Right ventricle myocardium superior (tissue), 1 donor: ENCODE results near the gene FABP6. TPM values are rescaled to one million over a fixed set of nuclear protein-coding genes. Genes with fewer than 3 reads are reported as not detected.
A peak's percentile ranks its signal among the peaks of the same experiment; 100 is the strongest.

ENCODE experiments used
- ATAC-seq: fragments of 200-7000 bp; cut with Tn5 transposase; one replicate; pipeline ENCODE4 v1.9.1; 2020; ENCODE audit warnings: mild to moderate bottlenecking; ENCODE audit not compliant: poor library complexity
- DNase-seq: peaks from one replicate; pipeline ENCODE4 v3.0.0-alpha.2; 2020
- intact Hi-C: fragments of 100-400 bp; cut with DNase I; formaldehyde crosslinking; loops from one replicate; pipeline ENCODE4 v1.11.2; 2022
- total RNA-seq: library from RNA; stranded (reverse); fragmentation: NEBNext Ultra II Directional; extraction: Animal tissue kit (Norgen Biotek cat#: 25700); gene quantifications from one replicate; pipeline ENCODE4 v1.2.1, GENCODE V29; 2021
- donor health status: DM: no; HTN: yes; CAD: no; lungs with severe emphysema.

The FABP6 gene
- total RNA-seq, 1 donor from 2014 or later, result 3.4 TPM

DNA sequence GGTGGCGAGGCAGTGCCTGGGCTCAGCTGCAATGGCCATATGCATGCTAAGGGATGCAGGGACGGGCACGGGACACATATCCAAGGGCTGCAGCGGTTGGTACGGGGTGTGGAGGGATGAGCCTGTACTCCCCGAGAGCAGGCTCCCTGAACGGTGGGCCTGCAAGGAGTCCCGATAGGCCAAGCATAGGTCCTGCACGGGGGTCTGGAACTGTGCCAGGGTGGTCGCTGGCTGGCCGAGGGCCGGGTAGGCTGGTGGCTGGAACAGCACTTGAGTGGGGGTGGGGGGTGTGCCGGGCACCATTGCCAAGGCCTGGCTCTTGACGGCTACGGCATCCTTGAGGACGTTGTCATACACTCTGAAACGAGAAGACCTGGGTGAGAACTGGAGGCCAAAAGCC is 24.1 kb downstream of the FABP6 start:
- no peak for ATAC-seq
- no peak for DNase-seq
- intact Hi-C loops, result no loop called here

DNA sequence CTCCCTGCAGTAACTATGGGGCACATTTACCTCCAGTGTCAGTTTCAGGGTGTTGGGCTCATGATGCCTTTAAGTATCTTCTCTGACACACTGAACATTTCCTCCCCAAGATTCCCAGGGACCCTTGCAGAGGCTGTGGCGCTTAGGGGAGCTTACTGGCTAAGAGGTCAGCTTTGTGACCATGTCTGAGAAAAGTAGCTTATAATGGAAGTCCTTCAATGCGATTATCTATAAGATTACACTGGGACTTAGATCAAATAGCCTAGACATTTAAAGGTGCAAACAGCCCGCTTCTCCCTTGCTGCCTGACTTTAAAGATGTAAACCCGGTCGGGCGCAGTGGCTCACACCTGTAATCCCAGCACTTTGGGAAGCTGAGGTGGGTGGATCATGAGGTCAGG is 25.4 kb downstream of the FABP6 start:
- intact Hi-C loops, result no loop called here
- no peak for ATAC-seq

DNA sequence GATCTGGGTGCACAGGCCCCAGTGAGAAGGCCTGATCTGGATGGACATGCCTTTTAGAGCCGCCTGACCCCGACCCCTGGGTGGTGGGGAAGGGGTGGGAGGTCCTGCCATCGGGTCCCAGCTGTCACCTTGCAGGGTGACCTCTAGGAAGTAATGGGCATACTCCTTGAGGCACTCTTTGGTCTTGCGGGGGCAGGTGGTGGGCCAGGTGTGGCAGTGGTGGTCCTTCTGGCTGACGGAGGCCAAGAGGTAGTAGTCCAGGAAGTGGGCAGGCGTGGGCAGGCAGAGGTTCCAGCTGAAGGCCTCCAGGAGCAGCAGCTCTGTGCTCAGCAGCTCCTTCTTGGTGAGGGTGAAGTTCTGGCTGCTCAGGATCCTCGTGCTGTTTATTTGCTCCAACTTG is 30.0 kb downstream of the FABP6 start:
- intact Hi-C loops, result no loop called here
- ATAC-seq (no peak), DNase-seq (no peak)

More for the DNA sequence above, 25.4 kb downstream of the FABP6 start:
- DNase-seq, result no peak

DNA sequence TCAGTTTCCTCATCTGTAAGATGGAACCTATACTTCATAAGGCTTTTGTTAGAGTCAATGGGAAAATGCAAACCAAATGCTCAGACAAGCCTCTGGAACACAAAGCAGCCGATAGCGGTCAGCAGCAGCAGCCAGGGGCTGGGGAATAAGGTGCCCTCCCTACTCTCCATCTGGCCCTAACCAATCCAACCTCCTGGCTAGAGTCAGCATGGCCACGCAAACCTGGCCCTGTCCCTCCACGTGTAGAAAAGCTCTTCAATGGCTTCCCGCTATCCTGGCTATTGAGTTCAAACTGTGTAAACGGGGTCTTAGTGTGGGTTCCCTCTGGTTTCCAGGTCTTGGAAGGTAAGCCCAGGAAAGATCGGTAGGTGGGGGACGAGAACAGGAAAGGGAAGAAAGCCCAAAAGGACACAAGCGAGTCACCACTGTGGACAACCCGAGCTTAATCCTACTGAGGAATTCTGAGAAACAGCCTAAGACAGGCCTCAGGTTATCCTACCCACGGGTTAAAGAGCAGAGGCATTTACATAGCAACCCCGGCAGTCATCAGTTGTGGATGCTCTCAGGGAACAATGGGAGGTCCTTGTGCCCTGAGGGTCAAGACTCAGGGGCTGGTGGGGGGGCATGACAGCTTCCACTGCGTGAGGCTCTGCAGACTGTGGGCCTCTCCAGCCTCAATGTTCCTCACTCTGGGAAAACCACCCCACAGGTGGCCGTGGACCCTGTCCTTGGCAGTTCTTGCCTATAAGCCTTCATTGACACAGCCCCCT is 30.9 kb downstream of the FABP6 start:
- DNase-seq (no peak), ATAC-seq (no peak)
- intact Hi-C loops, result no loop called here

DNA sequence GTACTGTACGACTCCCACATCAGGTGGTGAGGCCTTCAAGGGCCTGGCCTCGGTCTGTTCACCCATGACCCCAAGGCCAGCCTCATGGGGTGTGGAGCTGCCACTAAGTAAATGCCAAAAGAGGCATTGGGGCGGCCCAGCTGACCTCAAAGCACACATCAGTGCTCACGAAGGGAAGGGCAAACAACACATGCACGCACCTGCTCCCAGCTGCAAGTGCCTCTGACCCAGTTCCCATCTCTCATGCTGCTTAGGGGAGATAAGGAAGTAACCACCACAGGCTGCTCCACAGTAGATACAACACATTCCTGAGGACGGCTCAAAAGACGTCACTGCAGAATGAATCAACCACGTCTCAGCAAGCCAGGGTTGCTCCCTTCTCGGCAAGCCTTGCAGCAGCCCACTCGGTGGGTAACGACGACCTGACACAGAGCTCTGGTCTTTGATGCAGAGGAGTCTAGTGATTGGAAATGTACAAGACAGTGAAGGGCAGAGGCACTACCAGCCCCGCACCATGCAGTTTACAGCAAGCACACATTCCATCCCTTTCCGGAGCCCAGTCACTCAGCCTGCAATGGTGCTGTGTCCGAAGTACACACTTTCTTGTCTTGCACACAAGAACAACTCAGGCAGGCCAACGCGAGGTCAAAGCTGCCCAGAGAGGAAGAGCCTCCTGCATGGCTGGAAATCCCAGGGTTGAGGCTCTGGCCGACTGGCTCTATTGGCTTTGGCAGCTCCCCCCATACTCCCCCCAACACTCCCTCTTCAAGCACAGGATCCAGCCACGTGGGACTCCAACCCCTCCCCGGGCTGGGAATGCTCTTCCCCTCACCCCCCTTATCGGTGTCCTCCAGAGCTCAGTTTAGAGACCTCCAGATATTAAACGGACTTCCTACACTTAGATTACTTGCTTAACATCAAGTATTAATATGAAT is 31.8 kb downstream of the FABP6 start:
- intact Hi-C loops, result no loop called here
- ATAC-seq, result peak; percentile 73
- no peak for DNase-seq

DNA sequence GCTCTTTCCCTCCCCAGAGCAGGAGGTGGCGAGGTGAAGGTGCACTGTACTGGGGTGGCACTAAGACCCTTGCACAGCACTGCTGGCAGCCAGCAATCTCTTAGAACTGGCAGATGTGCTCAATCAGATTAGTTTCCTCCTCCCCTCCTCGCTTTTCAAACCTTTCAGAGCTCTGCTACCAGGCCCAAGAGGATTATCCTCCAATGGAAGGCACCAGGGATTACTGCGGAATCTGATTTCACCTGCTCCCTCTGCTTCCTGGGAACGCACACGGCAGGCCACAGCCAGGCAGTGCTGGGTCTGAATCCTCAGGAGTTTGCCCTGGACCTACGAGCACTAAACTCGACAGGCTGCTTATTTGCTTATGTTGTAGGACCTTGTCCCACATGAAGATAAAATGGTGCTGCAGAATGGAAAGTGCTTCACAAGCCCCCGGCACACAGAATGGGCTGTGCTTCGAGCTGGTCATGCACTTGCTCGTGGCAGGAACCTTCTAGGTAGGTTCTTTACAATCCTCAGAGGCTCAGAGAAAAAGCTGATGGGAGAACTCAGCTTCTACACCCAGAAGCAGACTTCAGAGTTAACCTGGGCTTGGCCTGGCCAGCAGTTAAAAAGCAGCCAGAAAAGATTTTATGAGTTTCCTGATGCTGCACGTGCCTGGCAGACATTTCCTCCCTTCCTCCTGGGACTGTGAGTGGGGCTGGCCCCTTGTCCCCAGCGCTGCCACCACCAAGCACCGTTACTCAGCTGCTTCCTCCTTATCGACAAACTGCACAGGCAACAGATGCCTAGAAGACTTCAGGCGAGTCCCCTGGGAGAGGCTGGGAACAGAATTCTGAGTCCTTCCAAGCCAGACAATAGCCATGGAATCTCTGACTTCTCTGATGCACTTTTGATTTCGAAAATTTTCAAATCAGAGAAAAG is 33.1 kb downstream of the FABP6 start:
- intact Hi-C loops, result no loop called here
- no peak for DNase-seq
- no peak for ATAC-seq

DNA sequence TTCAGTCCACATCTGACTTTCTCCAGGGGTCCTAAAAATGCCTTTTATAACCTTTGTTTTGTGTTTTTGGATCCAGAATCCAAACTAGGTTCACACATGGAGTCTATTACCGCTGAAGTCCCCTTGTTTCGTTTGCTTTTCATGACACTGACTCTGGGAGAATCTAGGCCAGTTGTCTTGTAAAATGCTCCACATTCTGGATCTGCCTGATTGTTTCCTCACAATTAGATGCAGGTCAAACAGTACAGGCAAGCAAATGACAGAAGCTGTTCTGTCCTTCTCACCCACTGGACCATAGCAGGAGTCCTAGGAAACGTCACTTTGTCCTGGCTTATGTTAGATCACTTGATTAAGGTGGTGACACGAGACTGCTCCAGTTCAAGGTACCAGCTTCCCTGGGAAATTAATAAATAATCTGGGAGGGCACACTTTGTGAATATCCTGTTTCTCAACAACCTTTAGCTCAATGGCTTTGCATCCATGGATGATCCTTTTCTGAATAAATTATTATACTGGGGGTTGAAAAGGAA is 34.1 kb downstream of the FABP6 start:
- no peak for ATAC-seq

DNA sequence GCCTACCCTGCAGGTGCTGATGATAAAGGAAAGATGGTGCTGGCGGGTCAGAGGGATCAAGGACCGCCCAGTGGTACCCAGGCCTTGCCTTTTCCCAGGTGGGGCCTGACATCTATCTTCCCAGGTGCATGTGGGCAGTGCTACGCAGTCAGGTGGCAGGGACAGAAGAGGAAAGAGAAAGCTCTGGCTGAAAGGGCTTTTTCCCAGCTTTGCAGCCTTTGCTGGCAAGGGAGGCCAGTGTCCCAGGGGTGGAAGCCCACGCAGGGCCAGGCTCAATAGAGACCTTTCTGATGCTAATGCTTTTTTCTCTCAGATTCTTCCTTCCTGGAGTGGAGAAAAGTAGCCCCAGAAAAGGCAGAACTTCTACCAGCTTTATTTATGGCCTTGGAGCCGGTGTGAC is 36.7 kb downstream of the FABP6 start:
- intact Hi-C loops, result no loop called here
- DNase-seq (no peak), ATAC-seq (no peak)

More for the DNA sequence above, 34.1 kb downstream of the FABP6 start:
- no peak for DNase-seq
- intact Hi-C loops, result no loop called here

DNA sequence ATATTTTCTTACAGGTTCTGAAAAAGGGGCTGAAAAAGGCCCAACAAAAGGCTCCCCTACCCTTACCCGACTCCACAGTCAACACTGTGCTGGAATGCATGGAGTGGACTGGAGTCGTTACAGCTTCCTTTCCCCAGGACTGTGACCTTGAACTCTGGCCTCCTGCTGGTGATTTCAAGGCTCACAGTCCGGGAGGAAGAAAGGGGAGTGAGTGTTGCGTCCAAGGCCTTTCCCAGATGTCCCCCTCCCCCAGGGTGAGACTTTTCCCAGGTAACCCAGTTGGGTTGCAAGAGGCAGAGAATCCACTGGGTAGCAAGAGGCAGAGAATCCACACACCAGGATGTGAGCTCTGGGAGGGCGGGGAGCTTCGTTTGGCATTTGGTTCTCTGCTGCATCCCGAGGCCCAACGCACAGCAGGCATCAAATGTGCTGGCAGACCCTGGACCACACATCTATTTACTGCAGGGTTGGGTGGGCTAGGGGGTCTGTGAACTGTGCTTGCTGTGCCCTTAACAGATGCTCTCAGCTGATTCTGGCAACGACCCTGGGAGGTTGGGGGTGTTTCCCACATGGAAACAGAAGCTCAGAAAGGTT is 37.5 kb downstream of the FABP6 start:
- no peak for ATAC-seq
- DNase-seq, result no peak
- intact Hi-C loops, result no loop called here

DNA sequence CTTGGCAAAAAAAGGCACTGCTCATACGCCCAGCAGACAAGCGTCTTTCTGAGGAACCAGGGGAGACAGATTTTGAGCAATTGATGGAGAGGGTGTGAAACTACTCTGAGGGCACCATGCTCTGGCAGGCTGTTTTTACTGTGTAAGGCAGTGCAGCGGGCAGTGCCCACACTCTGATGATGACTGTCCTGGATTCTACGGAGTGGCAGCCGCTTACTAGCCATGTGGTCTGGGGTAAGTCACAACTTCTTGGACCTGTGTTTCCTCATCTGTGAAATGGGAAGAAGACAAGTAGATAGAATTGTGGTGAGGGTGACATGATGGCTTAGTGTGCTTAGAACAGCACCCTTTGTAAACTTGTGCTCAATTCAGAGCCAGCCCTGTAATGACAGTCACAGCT is 38.8 kb downstream of the FABP6 start:
- intact Hi-C loops, result no loop called here
- ATAC-seq (no peak), DNase-seq (no peak)

DNA sequence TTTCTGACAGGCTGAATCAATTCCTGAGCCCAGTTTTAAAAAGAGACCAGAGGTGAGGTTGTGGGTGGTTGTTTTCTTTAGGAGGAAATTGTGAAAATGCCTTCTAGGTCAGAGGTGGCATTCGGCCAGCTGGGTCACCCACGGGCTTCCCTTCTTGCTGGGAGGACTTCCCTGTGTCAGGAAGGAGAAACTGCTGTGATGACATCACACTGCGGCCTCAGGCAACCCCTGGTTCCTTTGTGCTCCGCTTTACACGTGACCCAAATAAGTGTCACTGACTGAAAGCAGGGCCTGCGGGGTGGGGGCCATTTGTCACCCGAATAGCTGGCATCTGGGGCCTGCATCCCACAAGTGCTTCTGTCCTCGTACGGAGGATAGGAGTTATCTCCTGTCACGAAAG is 39.7 kb downstream of the FABP6 start:
- intact Hi-C loops, result no loop called here
- ATAC-seq (peak; percentile 96), DNase-seq (peak; percentile 95)

DNA sequence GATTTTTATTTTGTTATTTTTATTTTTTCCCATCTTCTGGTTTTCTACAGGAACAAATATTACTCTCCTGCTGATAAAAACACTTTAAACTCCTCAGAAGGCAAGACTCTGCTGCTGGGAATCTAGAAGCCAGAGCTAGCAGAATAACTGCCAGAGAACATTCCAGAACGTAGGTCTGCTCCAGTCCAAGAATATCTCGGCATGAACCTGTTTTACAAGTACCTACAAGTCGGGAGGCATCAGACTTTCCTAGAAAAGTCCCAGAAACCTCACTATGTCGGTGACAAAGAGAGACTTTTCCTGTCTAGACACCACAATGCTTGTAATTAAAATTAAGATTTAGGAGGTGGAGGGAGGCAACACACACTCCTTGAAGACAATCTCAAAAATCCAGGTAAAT is 41.4 kb downstream of the FABP6 start:
- ATAC-seq (no peak), DNase-seq (no peak)
- intact Hi-C loops, result no loop called here

DNA sequence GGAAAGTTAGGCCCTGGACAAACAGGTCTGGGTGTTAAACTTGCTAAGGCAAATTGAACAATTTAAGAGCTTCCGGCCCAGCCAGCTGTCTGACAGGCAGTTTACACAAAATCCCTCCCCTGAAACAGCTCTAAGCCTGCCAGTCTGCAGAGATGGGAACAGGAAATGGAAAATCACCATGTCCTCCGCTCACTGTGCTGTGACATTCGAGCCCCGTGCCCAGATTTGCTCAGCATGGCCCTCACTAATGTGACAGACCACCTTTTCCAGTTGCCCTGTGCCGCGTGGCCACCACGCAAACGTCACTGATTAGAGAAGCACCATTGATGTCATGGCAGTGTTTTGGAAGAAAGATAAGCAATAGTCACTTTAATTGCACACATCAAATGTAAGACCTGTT is 42.1 kb downstream of the FABP6 start:
- intact Hi-C loops, result no loop called here
- DNase-seq, result no peak
- peak; percentile 9 for ATAC-seq

DNA sequence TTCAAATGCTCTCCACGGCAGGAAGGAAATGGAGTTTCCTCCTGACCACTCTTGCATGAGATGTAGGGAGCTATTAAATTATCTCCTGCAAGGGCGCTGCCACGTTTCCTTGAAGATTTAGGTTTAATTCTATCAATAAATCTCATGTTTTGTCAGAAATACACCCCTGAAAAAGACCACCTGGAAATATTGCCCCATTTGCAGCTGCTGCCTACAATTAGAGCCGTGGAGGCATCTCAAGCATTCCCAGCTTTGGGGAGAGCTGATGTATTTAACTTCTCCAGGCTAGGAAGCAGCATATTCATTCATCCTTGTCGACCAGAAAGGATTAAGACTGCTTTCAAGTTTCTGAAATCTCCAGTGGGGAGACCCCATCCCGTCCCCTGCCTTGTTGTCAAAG is 42.5 kb downstream of the FABP6 start:
- intact Hi-C loops, result no loop called here
- ATAC-seq, result no peak
- DNase-seq, result no peak

DNA sequence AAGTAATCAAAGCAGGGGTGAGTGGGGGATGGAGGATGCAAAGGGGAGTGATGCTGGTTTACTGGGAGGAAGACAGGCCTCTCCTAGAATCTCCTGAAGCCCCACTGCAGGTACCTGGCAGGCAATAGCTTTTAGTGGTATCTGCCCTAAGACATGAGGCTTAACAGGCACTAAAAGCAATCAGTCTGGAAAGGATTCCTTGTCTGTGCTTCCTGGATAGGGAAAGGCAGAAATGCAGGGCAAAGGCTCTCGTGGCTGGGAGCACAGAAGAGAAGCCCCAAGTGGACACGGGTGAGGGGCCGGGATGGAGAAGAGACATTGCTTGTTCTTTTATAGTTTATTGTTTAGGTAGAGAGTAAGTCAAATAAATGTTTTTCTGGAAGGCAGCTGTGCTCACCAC is 43.0 kb downstream of the FABP6 start:
- no peak for ATAC-seq
- no peak for DNase-seq
- intact Hi-C loops, result no loop called here

DNA sequence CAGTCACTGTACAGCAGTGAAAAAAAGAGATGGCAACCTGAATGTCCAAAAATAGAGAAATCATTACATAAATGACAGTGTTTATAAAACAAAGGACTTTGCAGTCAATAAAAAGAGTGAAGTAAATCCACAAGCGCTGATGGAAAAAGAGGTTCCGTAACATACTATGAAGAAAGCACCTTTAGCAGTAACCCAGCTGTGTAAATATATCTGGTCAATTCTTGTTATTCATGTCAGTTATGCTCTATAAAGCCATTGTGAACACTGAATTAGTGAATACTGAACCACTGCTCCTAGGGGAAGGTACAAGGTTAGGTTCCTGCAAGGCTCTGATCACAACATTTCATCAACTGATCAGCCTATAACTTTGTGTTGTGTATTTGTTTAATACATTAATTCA is 43.6 kb downstream of the FABP6 start:
- ATAC-seq (no peak), DNase-seq (no peak)
- intact Hi-C loops, result no loop called here

DNA sequence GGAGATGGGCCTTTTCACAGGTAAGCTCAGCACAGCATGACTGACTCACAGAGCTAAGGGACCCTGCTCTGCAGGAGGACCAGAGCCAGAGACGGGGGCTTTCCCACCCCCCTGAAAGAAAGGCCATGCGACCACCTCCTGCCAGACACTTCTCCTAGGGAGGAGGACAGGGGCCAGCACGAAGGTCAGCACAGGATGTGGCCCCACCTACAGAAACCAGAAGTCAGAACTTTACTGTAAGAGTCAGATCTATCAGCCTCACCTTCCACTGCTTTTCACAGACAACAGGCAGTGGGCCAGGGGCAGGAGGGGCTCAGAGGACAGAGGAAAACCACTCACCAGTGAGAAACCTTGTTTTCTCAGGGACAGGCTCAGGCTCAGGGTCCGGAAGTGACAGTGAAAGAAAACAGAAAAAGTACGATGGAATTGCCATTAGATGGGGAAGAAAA is 45.2 kb downstream of the FABP6 start:
- ATAC-seq (no peak), DNase-seq (no peak)
- intact Hi-C loops, result no loop called here

DNA sequence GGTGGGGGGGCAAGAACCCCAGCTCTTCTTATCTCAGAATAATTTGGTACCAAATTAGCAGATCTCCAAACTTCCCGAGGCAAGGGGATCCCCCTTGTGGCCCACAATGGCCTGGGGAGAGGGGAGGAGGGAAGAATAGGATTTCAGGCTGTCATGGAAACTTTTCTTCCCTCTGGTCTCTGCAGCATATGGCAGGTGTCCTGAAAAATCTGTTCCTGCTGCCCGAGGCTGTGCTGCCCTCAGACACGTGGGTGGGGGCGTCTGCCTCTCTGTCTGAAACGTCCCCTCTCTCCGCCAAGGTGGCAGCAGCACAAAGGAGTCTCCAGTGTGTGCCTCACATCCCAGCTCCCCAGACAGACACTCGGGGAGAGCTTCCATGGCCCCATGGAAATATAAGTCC is 49.0 kb downstream of the FABP6 start:
- no peak for DNase-seq
- ATAC-seq, result no peak

More for the DNA sequence above, 49.0 kb downstream of the FABP6 start:
- intact Hi-C loops, result no loop called here
